Measurements from ENCODE around the gene PFKL.

The PFKL gene

DNA sequence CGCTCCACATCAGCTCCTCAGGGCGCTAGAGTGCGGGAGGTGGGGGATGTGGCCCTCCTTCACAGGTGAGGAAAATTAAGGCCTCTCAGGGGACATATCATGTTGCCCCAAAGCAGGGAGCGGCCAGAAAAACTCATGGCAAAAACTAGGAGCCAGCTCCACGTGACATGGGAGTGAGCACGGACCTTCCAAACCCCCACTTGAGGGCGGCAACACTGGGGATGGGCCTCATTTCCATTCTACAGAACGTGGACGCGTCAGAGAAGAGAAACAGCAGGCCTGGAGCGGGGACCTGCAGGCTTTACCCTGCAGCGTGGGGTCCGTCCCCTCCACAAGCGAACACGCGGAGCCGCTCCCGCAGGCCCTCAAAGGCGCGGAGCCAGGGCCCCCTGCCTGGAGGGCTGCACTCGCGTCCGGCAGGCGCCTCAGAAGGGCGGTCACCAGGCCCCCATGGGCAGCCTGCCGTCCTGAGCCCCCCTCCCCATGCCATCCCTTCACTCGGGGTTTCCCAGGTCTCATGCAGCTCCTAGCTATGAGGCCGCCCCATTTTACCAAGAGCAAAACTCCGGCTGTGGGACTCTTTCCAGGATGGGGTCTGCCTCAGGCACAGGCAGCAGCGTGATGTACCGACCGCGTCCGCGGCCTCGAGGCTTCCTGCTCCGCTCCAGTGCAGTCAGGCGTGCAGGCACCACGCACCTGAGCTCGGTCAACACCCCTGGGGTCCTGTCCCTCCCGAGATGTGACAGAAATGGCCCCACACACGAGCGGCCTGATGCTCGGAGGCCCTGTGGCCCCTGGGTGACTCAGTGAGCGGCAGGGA, 33.9 kb downstream of the PFKL start:
- no peak for FAIRE-seq
- TF ChIP-seq CTCF (IDR thresholded peaks at IDR 0.05; ENCODE audit: insufficient read depth, missing control alignments), result no peak

DNA sequence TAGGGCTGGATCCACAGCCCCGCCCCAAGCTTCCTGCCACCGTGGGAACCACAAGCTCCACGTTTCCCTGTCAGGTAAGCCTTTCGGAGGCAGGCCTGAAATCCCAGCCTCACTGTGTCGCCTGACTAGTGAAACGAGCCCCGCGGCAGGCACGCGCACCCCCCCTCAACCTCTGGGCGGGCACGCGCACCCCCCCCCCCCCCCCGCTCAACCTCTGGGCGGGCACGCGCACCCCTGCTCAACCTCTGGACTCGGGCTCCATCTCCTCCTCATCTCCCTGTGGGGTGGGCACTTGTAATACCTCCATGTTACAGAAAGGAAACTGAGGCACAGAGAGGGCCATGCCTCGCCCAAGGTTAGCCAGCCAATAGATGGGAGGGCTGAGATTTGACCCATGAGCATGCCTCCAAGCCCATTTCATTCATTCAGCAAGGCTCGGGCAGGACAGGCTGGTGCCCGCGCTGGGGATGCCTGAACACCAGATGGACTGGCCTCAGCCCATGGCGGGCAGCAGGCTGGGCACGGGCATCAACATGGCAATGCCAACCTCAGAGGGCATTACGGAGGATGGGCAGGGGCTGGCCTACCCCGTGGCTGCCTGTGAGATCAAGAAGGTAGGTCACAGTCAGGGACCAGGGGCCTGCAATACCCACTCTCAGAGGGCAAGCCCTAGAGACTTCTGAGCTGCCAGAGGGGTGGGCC, 34.6 kb downstream of the PFKL start:
- DNase-seq (ENCODE audit: insufficient read length, low spot score), result no peak
- no peak for FAIRE-seq
- TF ChIP-seq CTCF (IDR thresholded peaks at IDR 0.05; ENCODE audit: insufficient read depth, missing control alignments), result no peak

More for the DNA sequence above, 33.9 kb downstream of the PFKL start:
- no peak for DNase-seq (ENCODE audit: insufficient read length, low spot score)

GRCh38 chr21:44335266-44336059, 35.6 kb downstream of the PFKL start:
- no peak for FAIRE-seq
- TF ChIP-seq CTCF (IDR thresholded peaks at IDR 0.05; ENCODE audit: insufficient read depth, missing control alignments), result no peak
- DNase-seq (ENCODE audit: insufficient read length, low spot score), result no peak

- FAIRE-seq (no peak), DNase-seq (ENCODE audit: insufficient read length, low spot score) (no peak)
- no peak for TF ChIP-seq CTCF (IDR thresholded peaks at IDR 0.05; ENCODE audit: insufficient read depth, missing control alignments)
These were observed 37.6 kb downstream of the PFKL start for GRCh38 chr21:44337449-44337848.

GRCh38 chr21:44337941-44338895, 38.4 kb downstream of the PFKL start:
- FAIRE-seq (no peak), DNase-seq (ENCODE audit: insufficient read length, low spot score) (no peak)
- no peak for TF ChIP-seq CTCF (IDR thresholded peaks at IDR 0.05; ENCODE audit: insufficient read depth, missing control alignments)
